ENCODE measurements around the gene MT1A.

MT1A gene

DNA sequence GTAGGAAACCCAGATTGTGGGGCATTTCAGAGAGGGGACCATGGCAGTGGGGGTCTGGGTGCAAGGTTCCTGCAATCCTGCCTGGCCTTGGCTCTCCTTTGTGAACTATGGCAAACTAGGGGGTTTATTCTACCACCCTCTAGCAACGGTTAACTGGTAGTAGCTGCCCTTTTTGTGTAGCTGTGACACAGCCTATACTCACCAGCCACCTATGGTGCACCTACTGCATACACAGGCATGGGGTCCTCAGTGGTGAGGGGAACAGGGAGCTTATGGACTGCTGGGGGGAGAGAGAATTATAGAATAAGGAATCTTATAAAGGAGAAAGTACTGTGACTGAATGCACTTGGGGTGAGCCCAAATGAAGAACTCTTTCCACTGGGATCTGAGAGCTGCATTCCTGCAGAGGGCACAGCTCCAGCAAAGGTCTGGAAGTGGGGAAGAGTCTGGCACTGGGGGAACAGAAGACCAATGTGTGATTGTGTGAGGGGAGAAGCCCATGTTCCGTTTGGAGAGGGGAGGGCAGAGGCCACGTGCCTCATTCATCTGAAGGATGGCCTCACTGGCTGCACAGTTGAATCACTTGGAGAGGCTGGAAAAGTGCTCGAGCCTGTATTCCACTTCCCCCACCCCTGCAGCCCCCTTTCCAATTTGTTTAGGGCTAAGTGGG lies 45.9 kb downstream of the MT1A start:
- TF ChIP-seq, protein P1, sequence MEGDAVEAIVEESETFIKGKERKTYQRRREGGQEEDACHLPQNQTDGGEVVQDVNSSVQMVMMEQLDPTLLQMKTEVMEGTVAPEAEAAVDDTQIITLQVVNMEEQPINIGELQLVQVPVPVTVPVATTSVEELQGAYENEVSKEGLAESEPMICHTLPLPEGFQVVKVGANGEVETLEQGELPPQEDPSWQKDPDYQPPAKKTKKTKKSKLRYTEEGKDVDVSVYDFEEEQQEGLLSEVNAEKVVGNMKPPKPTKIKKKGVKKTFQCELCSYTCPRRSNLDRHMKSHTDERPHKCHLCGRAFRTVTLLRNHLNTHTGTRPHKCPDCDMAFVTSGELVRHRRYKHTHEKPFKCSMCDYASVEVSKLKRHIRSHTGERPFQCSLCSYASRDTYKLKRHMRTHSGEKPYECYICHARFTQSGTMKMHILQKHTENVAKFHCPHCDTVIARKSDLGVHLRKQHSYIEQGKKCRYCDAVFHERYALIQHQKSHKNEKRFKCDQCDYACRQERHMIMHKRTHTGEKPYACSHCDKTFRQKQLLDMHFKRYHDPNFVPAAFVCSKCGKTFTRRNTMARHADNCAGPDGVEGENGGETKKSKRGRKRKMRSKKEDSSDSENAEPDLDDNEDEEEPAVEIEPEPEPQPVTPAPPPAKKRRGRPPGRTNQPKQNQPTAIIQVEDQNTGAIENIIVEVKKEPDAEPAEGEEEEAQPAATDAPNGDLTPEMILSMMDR (IDR thresholded peaks at IDR 0.05; ENCODE audit: borderline replicate concordance, extremely low read depth, low read length, poor library complexity, severe bottlenecking), result no peak
- no peak for TF ChIP-seq EZH2 (IDR thresholded peaks at IDR 0.05; ENCODE audit: borderline replicate concordance, low read depth, low read length, severe bottlenecking)
- no peak overlapping the region for H3K4me2 ChIP-seq (ENCODE audit: insufficient read depth, low read length)
- peaks cover 24% of the 10 kb centered on the region for H3K4me1 ChIP-seq (ENCODE audit: insufficient read depth, low read length)
- no peak overlapping the region for H3K9ac ChIP-seq (ENCODE audit: low read depth, low read length)
- H2AFZ ChIP-seq (ENCODE audit: low read depth, low read length), result no peak overlapping the region
- no peaks in the 10 kb centered on the region for H3K36me3 ChIP-seq (ENCODE audit: insufficient read depth, low read length)
- H3K27me3 ChIP-seq (ENCODE audit: insufficient read depth, low read length, poor library complexity), result no peaks in the 10 kb centered on the region
- no peak overlapping the region for H3K4me3 ChIP-seq (ENCODE audit: low read depth in 1 of 2, low read length in 2 of 2)
- ATAC-seq (ENCODE audit: insufficient read depth, low read depth), result no peak
- no peak for DNase-seq
- no peak overlapping the region for H3K27ac ChIP-seq (ENCODE audit: low read length)
- no peaks in the 10 kb centered on the region for H3K79me2 ChIP-seq (ENCODE audit: insufficient read depth, low read length)
- no peaks in the 10 kb centered on the region for H3K9me3 ChIP-seq (ENCODE audit: insufficient read depth, low read length, severe bottlenecking)
- H4K20me1 ChIP-seq (ENCODE audit: insufficient read depth, low read length), result no peaks in the 10 kb centered on the region

DNA sequence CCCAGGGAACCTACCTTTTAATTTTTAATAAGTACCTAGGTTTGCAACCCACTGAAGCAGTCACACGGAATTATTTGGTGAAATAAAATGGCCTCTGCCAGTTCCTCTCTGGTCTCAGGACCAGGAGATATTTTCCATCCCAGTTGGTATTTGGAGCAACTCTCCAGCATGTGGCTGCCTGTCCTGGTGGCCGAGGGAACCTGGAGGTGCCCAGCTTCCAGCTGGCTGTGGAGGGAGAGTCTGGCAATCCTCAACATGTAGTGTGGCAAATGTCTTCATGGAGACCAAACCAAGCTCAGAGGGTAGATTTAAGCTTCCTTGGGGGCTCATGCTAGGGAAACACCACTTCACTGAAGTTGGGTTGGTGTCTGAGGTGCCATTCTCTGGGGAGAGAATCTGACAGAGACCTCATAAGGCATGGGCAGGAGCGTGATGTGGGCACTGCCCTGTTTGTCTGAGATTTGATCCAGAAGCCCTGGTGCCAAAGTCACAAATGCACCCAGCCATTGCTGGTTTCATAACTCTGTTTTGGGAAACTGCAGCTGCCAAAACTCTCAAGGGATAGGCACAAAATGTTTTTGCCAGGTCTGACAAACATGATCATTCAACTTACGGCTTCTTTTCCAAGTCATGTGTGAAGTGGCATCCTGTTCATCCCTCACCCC lies 46.6 kb downstream of the MT1A start:
- H3K36me3 ChIP-seq (ENCODE audit: insufficient read depth, low read length), result no peaks in the 10 kb centered on the region
- H3K79me2 ChIP-seq (ENCODE audit: insufficient read depth, low read length), result no peaks in the 10 kb centered on the region
- H3K9ac ChIP-seq (ENCODE audit: low read depth, low read length), result no peak overlapping the region
- H3K27ac ChIP-seq (ENCODE audit: low read length), result no peak overlapping the region
- ATAC-seq (ENCODE audit: insufficient read depth, low read depth) (no peak), DNase-seq (no peak)
- H4K20me1 ChIP-seq (ENCODE audit: insufficient read depth, low read length), result no peaks in the 10 kb centered on the region
- no peak overlapping the region for H3K4me2 ChIP-seq (ENCODE audit: insufficient read depth, low read length)
- no peaks in the 10 kb centered on the region for H3K27me3 ChIP-seq (ENCODE audit: insufficient read depth, low read length, poor library complexity)
- H2AFZ ChIP-seq (ENCODE audit: low read depth, low read length), result no peak overlapping the region
- no peak overlapping the region for H3K4me3 ChIP-seq (ENCODE audit: low read depth in 1 of 2, low read length in 2 of 2)
- H3K4me1 ChIP-seq (ENCODE audit: insufficient read depth, low read length), result peaks cover 24% of the 10 kb centered on the region
- TF ChIP-seq, protein P1 (IDR thresholded peaks at IDR 0.05; ENCODE audit: borderline replicate concordance, extremely low read depth, low read length, poor library complexity, severe bottlenecking), result no peak
- TF ChIP-seq EZH2 (IDR thresholded peaks at IDR 0.05; ENCODE audit: borderline replicate concordance, low read depth, low read length, severe bottlenecking), result no peak
- H3K9me3 ChIP-seq (ENCODE audit: insufficient read depth, low read length, severe bottlenecking), result no peaks in the 10 kb centered on the region

DNA sequence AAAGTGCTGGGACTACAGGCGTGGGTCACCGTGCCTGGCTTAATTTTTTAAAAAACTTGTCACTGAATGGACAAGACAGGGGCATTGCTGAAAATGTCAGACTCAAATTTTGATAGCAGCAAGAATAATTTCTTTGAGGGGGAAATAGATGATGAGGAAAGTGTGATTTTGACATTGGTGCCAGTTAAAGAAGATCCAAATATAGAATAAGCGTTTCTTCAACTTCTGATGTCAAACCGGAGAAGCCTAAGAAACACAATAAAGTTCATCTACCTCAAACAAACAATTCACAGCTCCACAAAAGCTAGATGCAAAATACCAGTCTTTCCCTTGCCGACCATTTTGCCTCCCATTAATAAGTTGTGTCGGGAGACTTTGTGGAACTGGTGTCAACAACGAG lies 48.3 kb downstream of the MT1A start:
- DNase-seq, result no peak
- no peak overlapping the region for H3K4me2 ChIP-seq (ENCODE audit: insufficient read depth, low read length)

More for the DNA sequence above, 48.3 kb downstream of the MT1A start:
- no peaks in the 10 kb centered on the region for H4K20me1 ChIP-seq (ENCODE audit: insufficient read depth, low read length)
- TF ChIP-seq, protein P1 (IDR thresholded peaks at IDR 0.05; ENCODE audit: borderline replicate concordance, extremely low read depth, low read length, poor library complexity, severe bottlenecking), result no peak
- no peak for TF ChIP-seq EZH2 (IDR thresholded peaks at IDR 0.05; ENCODE audit: borderline replicate concordance, low read depth, low read length, severe bottlenecking)
- no peaks in the 10 kb centered on the region for H3K9me3 ChIP-seq (ENCODE audit: insufficient read depth, low read length, severe bottlenecking)
- H3K4me3 ChIP-seq (ENCODE audit: low read depth in 1 of 2, low read length in 2 of 2), result no peak overlapping the region
- H2AFZ ChIP-seq (ENCODE audit: low read depth, low read length), result no peak overlapping the region
- H3K27me3 ChIP-seq (ENCODE audit: insufficient read depth, low read length, poor library complexity), result no peaks in the 10 kb centered on the region
- peaks cover 20% of the 10 kb centered on the region for H3K4me1 ChIP-seq (ENCODE audit: insufficient read depth, low read length)
- H3K36me3 ChIP-seq (ENCODE audit: insufficient read depth, low read length), result no peaks in the 10 kb centered on the region
- no peak overlapping the region for H3K27ac ChIP-seq (ENCODE audit: low read length)
- H3K9ac ChIP-seq (ENCODE audit: low read depth, low read length), result no peak overlapping the region
- H3K79me2 ChIP-seq (ENCODE audit: insufficient read depth, low read length), result no peaks in the 10 kb centered on the region
- ATAC-seq (ENCODE audit: insufficient read depth, low read depth), result no peak
